ENCODE results near the gene PCCA. TPM values are rescaled to one million over a fixed set of nuclear protein-coding genes. Genes with fewer than 3 reads are reported as not detected.

The PCCA gene
- total RNA-seq, 4 donors from 2014 or later: 21.2 to 40.9 (median 31.6) TPM

DNA sequence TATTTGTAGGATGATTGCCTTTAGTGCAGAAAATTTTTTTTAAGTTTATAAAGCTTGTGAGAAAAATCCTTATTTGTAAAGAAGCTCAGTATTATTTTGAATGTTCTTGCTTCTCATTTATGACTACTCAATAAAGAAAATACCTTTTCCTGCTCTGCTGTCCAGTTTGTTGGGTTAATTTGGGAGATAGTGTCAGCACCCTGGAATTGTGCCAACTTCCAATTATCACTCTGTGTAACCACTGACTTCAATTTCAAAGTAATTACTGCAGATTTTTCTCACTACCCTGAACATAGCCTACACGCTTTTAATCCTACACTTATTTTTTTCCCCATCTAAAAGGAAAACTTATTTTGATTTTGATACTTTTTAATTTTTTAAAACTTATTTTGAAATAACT lies 406.6 kb downstream of the PCCA start:
- Histone ChIP-seq H3K27me3 (no peaks in the 10 kb centered on the region), H3K9me3 (no peaks in the 10 kb centered on the region), H3K4me1 (peaks cover 7% of the 10 kb centered on the region), H3K27ac (no peak overlapping the region), H3K36me3 (no peaks in the 10 kb centered on the region), H3K4me3 (no peak overlapping the region)
- no peak for DNase-seq (ENCODE audit: low spot score in 2 of 2)
- TF ChIP-seq POLR2A (IDR thresholded peaks at IDR 0.05) (no peak), EP300 (IDR thresholded peaks at IDR 0.05) (no peak), POLR2AphosphoS5 (IDR thresholded peaks at IDR 0.05) (no peak)
- TF ChIP-seq, protein P1, sequence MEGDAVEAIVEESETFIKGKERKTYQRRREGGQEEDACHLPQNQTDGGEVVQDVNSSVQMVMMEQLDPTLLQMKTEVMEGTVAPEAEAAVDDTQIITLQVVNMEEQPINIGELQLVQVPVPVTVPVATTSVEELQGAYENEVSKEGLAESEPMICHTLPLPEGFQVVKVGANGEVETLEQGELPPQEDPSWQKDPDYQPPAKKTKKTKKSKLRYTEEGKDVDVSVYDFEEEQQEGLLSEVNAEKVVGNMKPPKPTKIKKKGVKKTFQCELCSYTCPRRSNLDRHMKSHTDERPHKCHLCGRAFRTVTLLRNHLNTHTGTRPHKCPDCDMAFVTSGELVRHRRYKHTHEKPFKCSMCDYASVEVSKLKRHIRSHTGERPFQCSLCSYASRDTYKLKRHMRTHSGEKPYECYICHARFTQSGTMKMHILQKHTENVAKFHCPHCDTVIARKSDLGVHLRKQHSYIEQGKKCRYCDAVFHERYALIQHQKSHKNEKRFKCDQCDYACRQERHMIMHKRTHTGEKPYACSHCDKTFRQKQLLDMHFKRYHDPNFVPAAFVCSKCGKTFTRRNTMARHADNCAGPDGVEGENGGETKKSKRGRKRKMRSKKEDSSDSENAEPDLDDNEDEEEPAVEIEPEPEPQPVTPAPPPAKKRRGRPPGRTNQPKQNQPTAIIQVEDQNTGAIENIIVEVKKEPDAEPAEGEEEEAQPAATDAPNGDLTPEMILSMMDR (IDR thresholded peaks at IDR 0.05): no peak
- WGBS: 79% methylated on average over 1 of the region's 1 CpG

DNA sequence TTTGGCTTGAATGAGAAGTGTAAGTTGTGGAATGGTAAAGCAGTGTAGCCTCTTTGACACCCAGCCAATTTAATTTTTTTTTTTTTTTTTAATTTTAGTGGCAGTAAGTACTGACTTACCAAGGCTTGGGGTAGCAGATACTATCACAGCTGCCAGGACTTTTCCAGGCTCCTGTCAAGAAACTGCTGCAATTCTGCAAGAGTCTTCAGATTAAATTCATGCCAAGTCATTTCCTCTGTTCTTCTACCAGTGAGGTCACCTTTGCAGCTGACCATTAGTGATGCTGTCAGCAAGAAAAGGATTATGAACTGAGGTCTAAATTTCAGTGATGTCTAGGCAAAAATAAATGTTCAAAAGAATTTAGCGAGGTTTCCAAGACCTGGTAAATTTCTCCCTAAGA lies 408.5 kb downstream of the PCCA start:
- H3K9me3 ChIP-seq: no peaks in the 10 kb centered on the region
- H3K27me3 ChIP-seq: no peaks in the 10 kb centered on the region
- no peaks in the 10 kb centered on the region for H3K36me3 ChIP-seq
- no peak overlapping the region for H3K4me3 ChIP-seq
- WGBS: 95% methylated on average over 1 of the region's 1 CpG
- no peaks in the 10 kb centered on the region for H3K4me1 ChIP-seq
- DNase-seq (ENCODE audit: low spot score in 2 of 2): no peak
- TF ChIP-seq EP300 (IDR thresholded peaks at IDR 0.05): no peak
- no peak for TF ChIP-seq POLR2AphosphoS5 (IDR thresholded peaks at IDR 0.05)
- no peak for TF ChIP-seq POLR2A (IDR thresholded peaks at IDR 0.05)
- TF ChIP-seq, protein P1 (IDR thresholded peaks at IDR 0.05): no peak
- no peak overlapping the region for H3K27ac ChIP-seq

DNA sequence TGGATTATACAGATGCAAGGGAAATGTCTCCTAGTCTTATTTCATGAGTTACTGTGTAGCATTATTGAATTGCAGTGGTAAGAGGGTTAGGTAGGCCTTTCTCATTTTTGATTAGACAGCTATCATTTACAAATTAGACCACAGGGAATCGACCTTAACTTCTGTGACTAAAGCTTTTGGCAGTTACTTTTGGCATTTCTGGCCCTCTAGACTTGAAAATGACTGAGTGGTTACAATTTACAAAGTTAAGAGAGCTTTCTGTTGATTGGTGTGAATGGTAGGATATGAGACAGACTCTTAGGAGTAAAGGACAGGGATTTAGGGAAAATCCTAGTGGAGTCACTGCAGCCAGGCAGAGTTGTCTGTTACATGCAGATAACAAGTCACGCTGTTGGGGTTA lies 413.6 kb downstream of the PCCA start:
- no peak overlapping the region for H3K27ac ChIP-seq
- no peaks in the 10 kb centered on the region for H3K27me3 ChIP-seq
- no peaks in the 10 kb centered on the region for H3K36me3 ChIP-seq
- no peak for DNase-seq (ENCODE audit: low spot score in 2 of 2)
- H3K4me3 ChIP-seq: no peak overlapping the region
- H3K4me1 ChIP-seq: no peaks in the 10 kb centered on the region
- TF ChIP-seq POLR2AphosphoS5 (IDR thresholded peaks at IDR 0.05) (no peak), EP300 (IDR thresholded peaks at IDR 0.05) (no peak), POLR2A (IDR thresholded peaks at IDR 0.05) (no peak)
- TF ChIP-seq, protein P1 (IDR thresholded peaks at IDR 0.05): no peak
- WGBS: 71% methylated on average over 2 of the region's 2 CpGs
- H3K9me3 ChIP-seq: no peaks in the 10 kb centered on the region

DNA sequence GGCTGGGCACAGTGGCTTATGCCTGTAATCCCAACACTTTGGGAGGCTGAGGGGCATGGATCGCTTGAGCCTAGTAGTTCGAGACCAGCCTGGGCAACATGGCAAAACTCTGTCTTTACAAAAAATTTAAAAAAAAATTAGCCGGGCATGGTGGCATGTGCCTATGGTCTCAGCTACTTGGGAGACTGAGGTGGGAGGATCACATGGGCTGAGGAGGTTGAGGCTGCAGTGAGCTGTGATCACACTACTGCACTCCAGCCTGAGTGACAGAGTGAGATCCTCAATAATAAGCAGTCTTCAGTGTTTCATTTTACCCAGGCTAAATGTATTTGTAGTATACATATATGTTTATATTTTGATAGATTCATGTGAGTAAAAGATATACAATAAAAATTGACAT lies 414.7 kb downstream of the PCCA start:
- Histone ChIP-seq H3K9me3 (no peaks in the 10 kb centered on the region), H3K27ac (no peak overlapping the region), H3K27me3 (no peaks in the 10 kb centered on the region), H3K4me3 (no peak overlapping the region), H3K4me1 (no peaks in the 10 kb centered on the region), H3K36me3 (no peaks in the 10 kb centered on the region)
- TF ChIP-seq, protein P1 (IDR thresholded peaks at IDR 0.05): no peak
- TF ChIP-seq POLR2A (IDR thresholded peaks at IDR 0.05) (no peak), POLR2AphosphoS5 (IDR thresholded peaks at IDR 0.05) (no peak), EP300 (IDR thresholded peaks at IDR 0.05) (no peak)
- no peak for DNase-seq (ENCODE audit: low spot score in 2 of 2)
- 98% methylated on average over 3 of the region's 3 CpGs for WGBS

DNA sequence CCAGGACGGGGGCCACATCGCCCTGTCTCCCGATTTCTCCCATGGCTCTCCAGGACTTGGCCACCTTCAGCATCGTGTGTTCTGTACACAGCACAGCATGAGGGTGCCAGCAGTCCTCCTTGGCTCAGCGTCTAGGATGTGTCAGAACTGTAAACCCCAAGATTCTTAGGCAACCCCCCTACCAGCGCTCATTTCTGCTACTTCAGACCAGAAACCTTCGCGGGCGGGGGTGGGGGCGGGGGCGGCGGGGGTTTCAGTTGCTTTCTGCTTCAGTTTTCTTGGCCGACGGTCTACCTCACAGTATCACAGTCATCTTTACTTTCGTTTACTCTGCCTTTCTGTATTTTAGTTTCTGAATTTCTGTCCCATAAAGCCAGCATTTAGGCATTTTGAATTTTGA lies 417.3 kb downstream of the PCCA start:
- TF ChIP-seq POLR2A (IDR thresholded peaks at IDR 0.05) (no peak), EP300 (IDR thresholded peaks at IDR 0.05) (no peak), POLR2AphosphoS5 (IDR thresholded peaks at IDR 0.05) (no peak)
- TF ChIP-seq, protein P1 (IDR thresholded peaks at IDR 0.05): no peak

More for the DNA sequence above, 417.3 kb downstream of the PCCA start:
- H3K9me3 ChIP-seq: no peaks in the 10 kb centered on the region
- H3K4me3 ChIP-seq: no peak overlapping the region
- no peak overlapping the region for H3K27ac ChIP-seq
- 84% methylated on average over 15 of the region's 15 CpGs for WGBS
- no peaks in the 10 kb centered on the region for H3K4me1 ChIP-seq
- no peaks in the 10 kb centered on the region for H3K36me3 ChIP-seq
- no peaks in the 10 kb centered on the region for H3K27me3 ChIP-seq
- DNase-seq (ENCODE audit: low spot score in 2 of 2): no peak

Data from suprapubic skin (tissue), 4 donors.